Measurements from ENCODE around the gene RIMBP3C. TPM values are rescaled to one million over a fixed set of nuclear protein-coding genes. Genes with fewer than 3 reads are reported as not detected.

The RIMBP3C gene
- total RNA-seq, 2 donors from 2014 or later: 0.34 to 1.2 TPM

Other genes with a start within 250 kb of the RIMBP3C start
- not detected for gene RIMBP3B, start 167.7 kb downstream of the RIMBP3C start, total RNA-seq
- 10 to 100 TPM; 11.5 to 11.9 TPM for gene HIC2, start 134.1 kb downstream of the RIMBP3C start, total RNA-seq
- gene TMEM191C, start 84.1 kb downstream of the RIMBP3C start, total RNA-seq: 1 to 10 TPM; 2.0 to 3.4 TPM
- 10 to 100 TPM; 25.7 to 30.4 TPM for gene UBE2L3, start 16.3 kb upstream of the RIMBP3C start, total RNA-seq
- 10 to 100 TPM; 28.3 to 31.0 TPM for gene YDJC, start 78.6 kb upstream of the RIMBP3C start, total RNA-seq
- gene CCDC116, start 81.3 kb upstream of the RIMBP3C start, total RNA-seq: under 1 TPM in 1 of 2 donors, not detected in 1; 0.13 TPM
- 10 to 100 TPM; 25.6 to 30.1 TPM for gene SDF2L1, start 90.8 kb upstream of the RIMBP3C start, total RNA-seq
- gene PPIL2, start 114.6 kb upstream of the RIMBP3C start, total RNA-seq: 10 to 100 TPM; 59.4 to 69.3 TPM
- gene YPEL1, start 184.3 kb upstream of the RIMBP3C start, total RNA-seq: 1 to 10 TPM; 3.5 to 4.6 TPM

Measured in T-helper 17 cell (primary cell).